Midbrain (tissue), 1 donor: Measurements from ENCODE around the gene CDH22.
A peak's percentile ranks its signal among the peaks of the same experiment; 100 is the strongest.

ENCODE experiments used
- DNase-seq: peaks from one replicate; lab custom pipeline; 2025; lab: John Stamatoyannopoulos, UW

Gene CDH22

GRCh38 chr20:46192376-46192944 lies 115.8 kb downstream of the CDH22 start:
- DNase-seq = no peak

GRCh38 chr20:46191611-46192010 lies 116.7 kb downstream of the CDH22 start:
- DNase-seq = no peak

- no peak for DNase-seq
Measured at GRCh38 chr20:46191168-46191540, 117.1 kb downstream of the CDH22 start.

GRCh38 chr20:46190478-46191167 lies 117.7 kb downstream of the CDH22 start:
- no peak for DNase-seq

DNA sequence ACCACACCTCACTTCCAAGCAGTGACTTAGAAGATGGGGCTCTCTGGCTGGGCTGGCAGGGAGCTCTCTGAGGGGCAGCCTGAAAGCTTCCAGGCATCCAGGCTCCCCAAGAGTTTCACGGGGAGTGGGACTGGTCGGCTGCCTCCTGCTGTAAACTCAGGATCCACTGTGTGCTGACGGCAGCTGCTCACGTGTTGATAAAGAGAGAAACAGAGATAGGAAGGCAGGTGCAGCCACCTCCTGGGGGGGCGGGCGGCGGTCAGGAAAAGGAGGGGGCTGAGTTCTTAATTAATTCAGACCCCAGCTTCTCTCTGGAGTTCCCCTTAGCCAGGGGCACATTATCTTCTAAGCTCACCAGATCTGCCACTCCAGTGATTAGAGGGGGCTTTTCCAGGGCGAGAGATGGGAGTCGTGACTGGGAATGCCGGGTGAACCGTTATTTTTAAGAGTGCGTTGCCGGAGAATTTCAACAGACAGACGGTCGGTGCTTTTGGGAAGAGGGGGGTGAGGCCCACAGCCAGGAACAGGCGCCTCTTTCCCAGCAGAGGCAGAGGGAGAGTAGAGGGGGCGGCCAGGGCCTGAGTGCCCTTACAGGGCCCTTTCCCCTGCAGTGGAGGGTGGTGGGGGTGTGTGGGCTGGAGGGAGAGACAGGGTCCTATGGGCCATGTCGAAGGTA lies 119.3 kb downstream of the CDH22 start:
- DNase-seq = no peak

GRCh38 chr20:46186210-46186609 lies 122.1 kb downstream of the CDH22 start:
- DNase-seq = no peak

DNA sequence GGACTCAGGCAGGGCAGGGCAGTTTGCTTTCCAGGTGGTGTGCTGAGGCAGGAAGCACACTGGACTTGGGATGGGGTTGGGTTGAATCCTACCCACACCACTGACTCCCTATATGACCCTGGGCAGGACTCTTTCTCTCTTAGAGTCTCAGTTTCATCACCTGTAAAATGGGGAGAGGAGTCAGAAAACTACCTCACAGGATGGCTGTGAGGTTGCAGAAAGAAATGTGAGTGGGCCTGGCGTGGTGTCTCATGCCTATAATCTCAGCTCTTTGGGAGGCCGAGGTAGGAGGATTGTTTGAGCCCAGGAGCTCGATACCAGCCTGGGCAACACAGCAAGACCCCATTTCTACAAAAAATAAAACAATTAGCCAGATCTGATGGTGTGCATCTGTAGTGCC lies 122.9 kb downstream of the CDH22 start:
- DNase-seq = no peak

- DNase-seq = no peak
Measured at GRCh38 chr20:46183768-46184167, 124.5 kb downstream of the CDH22 start.

GRCh38 chr20:46182276-46183200 lies 125.8 kb downstream of the CDH22 start:
- no peak for DNase-seq

- DNase-seq = no peak
Measured at GRCh38 chr20:46179862-46180261, 128.4 kb downstream of the CDH22 start.

GRCh38 chr20:46178891-46179290 lies 129.4 kb downstream of the CDH22 start:
- DNase-seq = no peak

DNA sequence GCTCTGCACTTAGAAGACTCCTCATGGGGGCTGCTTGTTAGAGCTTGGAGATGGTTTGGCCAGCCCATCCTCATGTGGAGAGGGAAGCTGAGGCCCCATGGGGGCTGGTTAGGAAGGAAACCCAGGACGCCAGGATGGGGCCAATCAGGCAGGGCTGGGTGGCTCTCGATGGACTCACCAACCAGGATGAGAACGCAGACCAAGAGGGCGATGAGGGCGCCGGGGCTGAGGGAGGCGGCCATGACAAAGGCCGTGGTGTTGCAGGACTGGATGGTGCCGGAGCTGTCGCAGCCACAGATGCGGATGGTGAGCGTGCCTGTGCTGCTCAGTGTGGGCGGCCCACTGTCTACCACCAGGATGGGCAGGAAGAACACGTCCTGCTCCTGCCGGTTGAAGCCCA lies 130.5 kb downstream of the CDH22 start:
- DNase-seq = no peak

DNA sequence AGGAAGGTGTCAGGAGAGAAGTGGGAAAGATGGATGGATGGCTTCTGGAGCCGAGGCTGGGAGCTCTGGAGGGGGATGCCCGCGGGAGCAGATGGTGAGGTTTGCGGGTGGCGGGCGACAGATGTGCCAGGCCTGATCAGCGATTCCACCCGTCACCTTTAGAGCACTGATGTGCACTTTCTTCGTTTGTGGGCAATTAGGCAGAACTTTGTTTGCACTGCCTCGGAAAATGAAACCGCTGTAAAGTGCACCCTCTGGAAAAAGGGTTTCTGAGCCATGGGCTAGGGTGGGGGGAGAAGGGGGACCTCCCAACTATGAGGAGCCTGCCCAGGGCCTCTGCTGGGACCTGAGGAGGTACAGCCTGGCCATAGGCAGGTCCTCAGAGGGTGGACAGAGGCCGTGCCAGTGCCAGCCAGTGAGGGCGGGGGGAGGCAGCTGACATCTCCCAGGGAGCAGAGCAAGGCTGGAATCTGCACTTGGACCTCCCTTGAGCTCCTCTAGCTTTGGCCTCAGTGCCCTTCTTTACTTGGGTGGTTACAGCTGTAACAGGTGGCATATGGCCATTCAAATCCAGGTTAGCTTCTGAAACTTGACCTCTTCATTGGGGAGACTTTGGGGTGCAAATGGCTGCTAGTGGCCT lies 131.4 kb downstream of the CDH22 start:
- no peak for DNase-seq

DNA sequence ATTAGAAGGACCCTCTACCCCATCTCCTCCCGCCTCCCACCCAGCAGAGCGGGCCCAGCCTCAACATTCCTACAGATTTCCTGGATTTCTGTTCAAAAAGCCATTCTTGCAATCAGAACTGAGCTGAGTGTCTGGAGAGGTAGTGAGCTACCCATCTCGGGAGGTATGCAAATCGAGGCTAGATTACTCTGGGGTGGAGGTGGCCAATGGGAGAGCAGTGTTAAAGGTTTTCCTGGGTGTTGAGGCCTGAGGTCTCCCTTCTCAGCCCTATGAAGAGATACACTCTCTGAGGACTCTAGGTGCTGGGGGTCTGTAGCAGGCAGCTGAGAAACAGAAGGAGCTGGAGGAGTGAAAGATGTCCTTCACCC lies 133.2 kb downstream of the CDH22 start:
- no peak for DNase-seq

GRCh38 chr20:46174469-46175126 lies 133.7 kb downstream of the CDH22 start:
- peak; percentile 15 for DNase-seq

DNA sequence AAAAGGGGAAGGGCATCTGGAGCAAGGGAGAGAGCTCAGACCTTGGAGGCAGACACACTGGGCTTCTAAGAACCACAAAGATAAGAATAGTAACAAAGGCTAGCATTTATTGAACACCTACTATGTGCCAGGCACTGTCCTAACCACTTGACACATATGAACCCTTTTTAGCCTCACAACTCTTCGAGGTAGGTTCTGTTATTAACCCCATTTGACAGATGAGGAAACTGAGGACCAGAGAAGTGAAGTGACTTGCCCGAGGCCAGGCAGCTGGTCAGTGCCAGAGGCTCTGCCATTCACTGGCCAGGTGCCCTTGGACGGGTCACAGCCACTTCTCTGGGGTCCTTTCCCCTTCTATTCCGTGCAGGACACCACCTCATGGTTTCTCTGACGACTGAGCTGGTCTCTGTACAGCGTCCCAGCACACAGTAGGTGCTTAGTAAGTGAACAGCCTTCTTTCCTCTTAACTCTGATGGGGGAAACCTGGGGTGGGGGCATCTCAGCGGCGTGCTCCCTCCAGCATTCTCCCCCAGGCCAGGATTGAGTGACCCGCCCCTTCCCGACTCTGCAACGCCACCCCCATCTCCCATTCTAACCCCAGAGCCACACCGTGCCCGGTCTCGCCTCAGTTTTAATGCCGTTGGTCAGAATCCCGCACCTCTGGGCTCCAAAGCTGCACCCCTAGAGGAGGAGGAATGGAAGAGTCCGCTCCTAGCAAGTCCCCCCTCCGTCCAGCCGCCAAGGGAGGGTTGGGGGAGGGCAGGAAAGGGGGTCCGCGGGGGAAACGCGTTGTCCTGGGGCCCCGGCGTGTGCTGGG lies 134.4 kb downstream of the CDH22 start:
- no peak for DNase-seq

DNA sequence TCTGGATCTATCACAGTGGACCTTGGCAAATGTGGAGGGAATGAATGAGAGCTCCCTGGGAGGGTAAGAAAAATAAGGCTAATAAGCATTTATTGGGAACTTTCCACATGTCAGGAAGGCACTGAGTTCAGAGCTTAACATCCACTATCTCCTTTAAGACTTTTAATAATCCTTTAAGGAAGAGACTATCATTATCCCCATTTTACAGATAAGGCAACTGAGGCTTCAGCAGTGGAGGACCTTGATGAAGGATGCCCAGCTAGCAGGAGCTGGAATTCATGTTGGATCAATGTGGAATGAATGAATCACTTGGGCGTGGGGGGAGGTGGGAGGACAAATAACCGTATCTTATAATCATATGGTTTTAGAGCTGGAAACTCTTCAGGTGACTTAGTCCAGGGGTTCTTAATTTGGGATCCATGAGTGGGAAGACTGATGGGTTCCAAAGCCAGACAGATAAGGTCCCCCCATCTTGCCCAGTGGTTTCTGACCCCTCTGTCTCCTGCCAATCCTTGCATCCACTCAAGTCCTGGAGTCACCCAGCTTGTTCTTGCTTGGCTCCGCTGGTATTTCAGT lies 135.2 kb downstream of the CDH22 start:
- DNase-seq = no peak

- DNase-seq = no peak
Measured at GRCh38 chr20:46172455-46172854, 135.8 kb downstream of the CDH22 start.

GRCh38 chr20:46171909-46172308 lies 136.4 kb downstream of the CDH22 start:
- no peak for DNase-seq

DNA sequence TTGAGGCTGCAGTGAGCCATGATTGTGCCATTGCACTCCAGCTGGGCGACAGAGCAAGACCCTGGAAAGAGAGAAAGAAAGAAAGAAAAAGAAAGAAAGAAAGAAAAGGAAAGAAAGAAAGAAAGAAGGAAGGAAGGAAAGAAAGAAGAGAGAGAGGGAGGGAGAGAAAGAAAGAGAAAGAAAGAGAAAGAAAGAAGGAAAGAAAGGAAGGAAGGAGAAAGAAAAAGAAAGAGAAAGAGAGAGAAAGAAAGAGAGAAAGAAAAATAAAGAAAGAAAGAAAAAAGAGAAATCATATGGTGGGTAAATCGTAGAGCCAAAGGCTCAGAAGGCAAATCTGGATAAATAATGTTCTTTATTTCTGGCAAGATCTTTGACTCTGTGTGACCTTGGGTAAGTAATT lies 136.8 kb downstream of the CDH22 start:
- no peak for DNase-seq
